ENCODE data around the gene CASS4. TPM values are rescaled to one million over a fixed set of nuclear protein-coding genes. Genes with fewer than 3 reads are reported as not detected.
A peak's percentile ranks its signal among the peaks of the same experiment; 100 is the strongest.

Gene CASS4
- polyA plus RNA-seq, 1 experiment, result 36.8 TPM

DNA sequence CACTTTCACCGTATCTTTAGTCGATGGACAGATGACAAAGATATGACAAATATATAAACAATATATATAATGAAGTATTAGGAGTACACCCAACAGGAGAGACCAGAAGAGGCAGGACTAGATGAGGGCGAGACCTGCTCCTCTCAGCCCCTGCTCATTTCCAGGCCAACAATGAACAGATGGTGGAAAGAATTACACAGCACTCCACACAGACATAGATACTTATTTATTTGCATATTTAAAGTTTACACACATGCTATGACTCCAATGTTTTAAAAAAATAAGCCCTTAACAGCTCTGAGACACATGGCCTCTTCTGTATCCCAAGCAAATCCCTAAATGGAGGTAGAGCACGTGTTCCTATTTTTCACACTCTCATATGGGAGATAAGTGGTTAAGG lies 42.9 kb upstream of the CASS4 start:
- H3K27me3 ChIP-seq (ENCODE audit: control insufficient read depth, insufficient read depth, low read length), result no peaks in the 10 kb centered on the region
- ChIA-PET CTCF (interaction anchor here (0.9 kb wide), 1 partner anchor 26 kb away, joined by 4 read pairs; no protein-coding TSS in a partner anchor), POLR2A (no interaction called here)
- no peak for DNase-seq (ENCODE audit: low read depth, low spot score)
- no peaks in the 10 kb centered on the region for H3K9me3 ChIP-seq (ENCODE audit: control insufficient read depth, insufficient read depth, low read length)
- no peak overlapping the region for H3K4me3 ChIP-seq (ENCODE audit: low read depth, low read length)
- TF ChIP-seq, protein P1, sequence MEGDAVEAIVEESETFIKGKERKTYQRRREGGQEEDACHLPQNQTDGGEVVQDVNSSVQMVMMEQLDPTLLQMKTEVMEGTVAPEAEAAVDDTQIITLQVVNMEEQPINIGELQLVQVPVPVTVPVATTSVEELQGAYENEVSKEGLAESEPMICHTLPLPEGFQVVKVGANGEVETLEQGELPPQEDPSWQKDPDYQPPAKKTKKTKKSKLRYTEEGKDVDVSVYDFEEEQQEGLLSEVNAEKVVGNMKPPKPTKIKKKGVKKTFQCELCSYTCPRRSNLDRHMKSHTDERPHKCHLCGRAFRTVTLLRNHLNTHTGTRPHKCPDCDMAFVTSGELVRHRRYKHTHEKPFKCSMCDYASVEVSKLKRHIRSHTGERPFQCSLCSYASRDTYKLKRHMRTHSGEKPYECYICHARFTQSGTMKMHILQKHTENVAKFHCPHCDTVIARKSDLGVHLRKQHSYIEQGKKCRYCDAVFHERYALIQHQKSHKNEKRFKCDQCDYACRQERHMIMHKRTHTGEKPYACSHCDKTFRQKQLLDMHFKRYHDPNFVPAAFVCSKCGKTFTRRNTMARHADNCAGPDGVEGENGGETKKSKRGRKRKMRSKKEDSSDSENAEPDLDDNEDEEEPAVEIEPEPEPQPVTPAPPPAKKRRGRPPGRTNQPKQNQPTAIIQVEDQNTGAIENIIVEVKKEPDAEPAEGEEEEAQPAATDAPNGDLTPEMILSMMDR (IDR thresholded peaks at IDR 0.05; ENCODE audit: low read depth, low read length), result no peak
- H3K27ac ChIP-seq (ENCODE audit: low read depth, low read length), result peak overlapping the region; percentile 21

DNA sequence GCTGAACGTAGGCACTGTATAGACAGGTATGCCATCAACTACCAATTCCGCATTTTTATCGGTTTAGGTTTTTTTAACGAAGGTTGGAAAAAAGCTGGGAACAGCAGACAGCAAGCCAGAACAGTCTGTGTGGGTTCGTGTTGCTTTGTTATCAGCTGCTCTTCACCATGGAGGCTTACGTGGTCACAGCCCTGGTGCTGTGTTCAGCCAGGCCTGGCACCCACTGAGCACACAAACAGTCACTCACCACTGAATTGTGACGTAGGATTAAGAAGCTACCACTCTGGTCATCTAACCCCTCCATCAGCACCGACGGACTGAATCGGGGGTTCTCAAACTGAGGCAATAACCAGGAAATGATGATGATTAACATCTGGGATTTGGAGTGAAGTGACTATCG lies 40.1 kb upstream of the CASS4 start:
- Histone ChIP-seq H3K4me3 (ENCODE audit: low read depth, low read length) (no peak overlapping the region), H3K27me3 (ENCODE audit: control insufficient read depth, insufficient read depth, low read length) (no peaks in the 10 kb centered on the region), H3K27ac (ENCODE audit: low read depth, low read length) (no peak overlapping the region), H3K9me3 (ENCODE audit: control insufficient read depth, insufficient read depth, low read length) (no peaks in the 10 kb centered on the region)
- ChIA-PET POLR2A (no interaction called here), CTCF (interaction anchor here (0.9 kb wide), 1 partner anchor 1011 kb away, joined by 3 read pairs; no protein-coding TSS in a partner anchor)
- DNase-seq (ENCODE audit: low read depth, low spot score), result no peak
- TF ChIP-seq, protein P1 (IDR thresholded peaks at IDR 0.05; ENCODE audit: low read depth, low read length), result no peak

DNA sequence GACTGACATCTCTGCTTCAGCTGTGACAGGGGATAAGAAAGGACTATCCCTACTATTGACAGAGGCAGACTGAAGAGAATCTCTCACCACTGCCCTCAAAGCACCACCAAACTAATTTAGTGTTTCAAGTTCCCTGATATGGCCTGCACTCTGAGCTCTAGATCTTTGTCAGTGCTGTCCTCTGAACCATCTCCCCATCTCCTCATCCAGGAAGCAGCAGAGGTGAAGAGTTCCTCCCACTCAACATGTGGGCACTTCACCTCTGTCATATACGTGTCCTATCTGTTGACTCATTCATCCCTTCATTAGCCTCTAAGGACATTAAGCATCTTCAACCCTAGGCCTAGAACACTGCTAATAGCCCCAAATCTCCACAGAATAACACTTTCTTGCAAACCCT lies 39.2 kb upstream of the CASS4 start:
- no peak overlapping the region for H3K4me3 ChIP-seq (ENCODE audit: low read depth, low read length)
- H3K27ac ChIP-seq (ENCODE audit: low read depth, low read length), result no peak overlapping the region
- no peak for DNase-seq (ENCODE audit: low read depth, low spot score)
- H3K27me3 ChIP-seq (ENCODE audit: control insufficient read depth, insufficient read depth, low read length), result no peaks in the 10 kb centered on the region
- ChIA-PET CTCF (interaction anchor here (0.7 to 1.1 kb wide), 3 partner anchors 10 to 1010 kb away, joined by 3 to 7 read pairs (median 3); no protein-coding TSS in a partner anchor), POLR2A (no interaction called here)
- H3K9me3 ChIP-seq (ENCODE audit: control insufficient read depth, insufficient read depth, low read length), result no peaks in the 10 kb centered on the region
- TF ChIP-seq, protein P1 (IDR thresholded peaks at IDR 0.05; ENCODE audit: low read depth, low read length), result no peak

DNA sequence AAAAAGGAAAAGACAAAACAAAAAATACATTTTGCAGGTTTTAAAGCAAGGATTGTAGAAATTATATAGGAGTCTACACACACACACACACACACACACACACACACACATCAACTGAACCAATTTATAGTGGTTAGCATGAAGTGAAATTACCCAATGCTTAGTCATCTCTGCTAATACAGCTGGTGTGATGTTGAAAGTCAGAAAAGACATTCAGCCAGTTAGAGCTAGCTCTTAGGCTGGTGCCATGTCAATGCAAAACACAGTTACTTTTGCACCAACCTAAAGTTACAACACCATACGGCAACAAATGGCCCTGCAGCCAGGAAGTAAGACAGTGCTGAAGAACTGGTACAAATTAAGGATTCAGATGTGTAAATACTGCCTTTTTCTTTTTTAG lies 38.1 kb upstream of the CASS4 start:
- DNase-seq (ENCODE audit: low read depth, low spot score), result peak; percentile 90
- ChIA-PET POLR2A (interaction anchor here (0.6 to 1.4 kb wide), 6 partner anchors 15 to 187 kb away, joined by 3 to 9 read pairs (median 4); partner anchors contain the start of genes AURKA, CSTF1 and FAM210B), CTCF (interaction anchor here (1.0 kb wide), 1 partner anchor 11 kb away, joined by 3 read pairs; no protein-coding TSS in a partner anchor)
- TF ChIP-seq, protein P1 (IDR thresholded peaks at IDR 0.05; ENCODE audit: low read depth, low read length), result no peak
- Histone ChIP-seq H3K9me3 (ENCODE audit: control insufficient read depth, insufficient read depth, low read length) (no peaks in the 10 kb centered on the region), H3K27me3 (ENCODE audit: control insufficient read depth, insufficient read depth, low read length) (no peaks in the 10 kb centered on the region), H3K4me3 (ENCODE audit: low read depth, low read length) (no peak overlapping the region), H3K27ac (ENCODE audit: low read depth, low read length) (no peak overlapping the region)

DNA sequence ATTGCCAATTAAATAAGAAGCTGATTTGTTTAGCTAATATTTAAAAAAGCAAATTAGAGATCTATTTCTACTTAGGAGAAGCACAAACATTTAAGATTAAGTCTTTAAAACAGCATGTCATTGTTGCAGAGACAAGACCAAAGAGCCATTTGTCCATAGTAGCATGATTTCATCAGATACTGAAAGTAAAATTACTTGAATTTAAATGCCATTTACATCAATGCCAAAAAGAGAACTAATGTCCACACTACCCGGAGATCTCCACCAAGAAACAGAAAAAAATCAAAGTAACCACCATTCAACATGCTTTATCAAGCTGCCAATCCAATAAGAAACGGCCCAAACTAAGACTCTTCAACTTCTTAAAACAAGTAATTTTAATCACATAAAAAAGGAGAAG lies 35.7 kb upstream of the CASS4 start:
- ChIA-PET POLR2A (no interaction called here), CTCF (interaction anchor here (1.5 kb wide), 1 partner anchor 32 kb away, joined by 5 read pairs; no protein-coding TSS in a partner anchor)
- Histone ChIP-seq H3K9me3 (ENCODE audit: control insufficient read depth, insufficient read depth, low read length) (no peaks in the 10 kb centered on the region), H3K27me3 (ENCODE audit: control insufficient read depth, insufficient read depth, low read length) (no peaks in the 10 kb centered on the region), H3K4me3 (ENCODE audit: low read depth, low read length) (no peak overlapping the region), H3K27ac (ENCODE audit: low read depth, low read length) (no peak overlapping the region)
- DNase-seq (ENCODE audit: low read depth, low spot score), result no peak
- TF ChIP-seq, protein P1 (IDR thresholded peaks at IDR 0.05; ENCODE audit: low read depth, low read length), result no peak
